Kidney capillary endothelial cell (primary cell): ENCODE results near the gene CD180.

Source experiments
- DNase-seq: peaks from one replicate; pipeline ENCODE4 v3.0.0-alpha.2; 2018; ENCODE audit warnings: low spot score

Gene CD180

GRCh38 chr5:67160985-67161384 lies 35.6 kb downstream of the CD180 start:
- no peak for DNase-seq

- no peak for DNase-seq
Observed at GRCh38 chr5:67160272-67160671, 36.3 kb downstream of the CD180 start.

GRCh38 chr5:67156976-67157583 lies 39.5 kb downstream of the CD180 start:
- no peak for DNase-seq

GRCh38 chr5:67154556-67155206 lies 41.9 kb downstream of the CD180 start:
- DNase-seq: no peak

- DNase-seq: no peak
Observed at GRCh38 chr5:67153292-67153691, 43.3 kb downstream of the CD180 start.

- DNase-seq: no peak
Observed at GRCh38 chr5:67152400-67152799, 44.2 kb downstream of the CD180 start.

GRCh38 chr5:67149951-67150523 lies 46.6 kb downstream of the CD180 start:
- DNase-seq: no peak

GRCh38 chr5:67149057-67149950 lies 47.3 kb downstream of the CD180 start:
- DNase-seq: no peak

GRCh38 chr5:67147760-67148159 lies 48.8 kb downstream of the CD180 start:
- no peak for DNase-seq

- no peak for DNase-seq
Observed at GRCh38 chr5:67146981-67147380, 49.6 kb downstream of the CD180 start.

GRCh38 chr5:67146574-67146973 lies 50.0 kb downstream of the CD180 start:
- no peak for DNase-seq

- DNase-seq: no peak
Observed at GRCh38 chr5:67144183-67144639, 52.4 kb downstream of the CD180 start.

- DNase-seq: no peak
Observed at GRCh38 chr5:67143549-67143948, 53.0 kb downstream of the CD180 start.

GRCh38 chr5:67142816-67143215 lies 53.8 kb downstream of the CD180 start:
- no peak for DNase-seq

- DNase-seq: no peak
Observed at GRCh38 chr5:67141644-67142043, 55.0 kb downstream of the CD180 start.

GRCh38 chr5:67140413-67140812 lies 56.2 kb downstream of the CD180 start:
- no peak for DNase-seq

GRCh38 chr5:67139030-67139429 lies 57.6 kb downstream of the CD180 start:
- no peak for DNase-seq

GRCh38 chr5:67135381-67135984 lies 61.1 kb downstream of the CD180 start:
- DNase-seq: no peak

- no peak for DNase-seq
Observed at GRCh38 chr5:67133776-67134175, 62.8 kb downstream of the CD180 start.

GRCh38 chr5:67133217-67133616 lies 63.4 kb downstream of the CD180 start:
- no peak for DNase-seq

- DNase-seq: no peak
Observed at GRCh38 chr5:67129768-67130167, 66.8 kb downstream of the CD180 start.
